GM23338 (cell line): ENCODE results near the gene GMEB2.

ENCODE experiments used
- CREB1 ChIP-seq: fragments of 250-450 bp; sonication (Bioruptor Pico); IDR thresholded peaks from 2 replicates; pipeline ENCODE4 v1.5.0; 2020; ENCODE audit warnings: low read depth, mild to moderate bottlenecking, moderate library complexity
- CTCF ChIP-seq, 2 experiments: fragments of 200-600 bp in 1 of 2; sonication (generic) in 1 of 2; conservative IDR thresholded peaks; 2 replicates each; pipeline versions ENCODE4 v1.5.1 to v1.6.1; 2016 to 2017; ENCODE audit warnings: antibody characterized with exemption in 2 of 2, low read depth in 2 of 2, mild to moderate bottlenecking in 2 of 2, moderate library complexity in 1 of 2
- EZH2 ChIP-seq: fragments of 200-600 bp; sonication (generic); IDR thresholded peaks from one replicate; pipeline ENCODE4 v1.8.0; 2017; ENCODE audit warnings: antibody characterized with exemption, mild to moderate bottlenecking, low read depth; ENCODE audit not compliant: unreplicated experiment
- EZH2phosphoT487 ChIP-seq: fragments of 200-600 bp; sonication (generic); IDR thresholded peaks from one replicate; pipeline ENCODE4 v1.8.1; 2018; ENCODE audit warnings: antibody characterized with exemption; ENCODE audit not compliant: unreplicated experiment
- JUNB ChIP-seq: IDR thresholded peaks from one replicate; pipeline ENCODE4 v1.6.1; 2016; ENCODE audit warnings: antibody characterized with exemption; ENCODE audit not compliant: unreplicated experiment
- NANOG ChIP-seq: IDR thresholded peaks from 2 replicates; pipeline ENCODE4 v1.6.1; 2016; ENCODE audit warnings: antibody characterized with exemption, borderline replicate concordance
- POLR2AphosphoS5 ChIP-seq: IDR thresholded peaks from 2 replicates; pipeline ENCODE4 v1.6.1; 2016; ENCODE audit warnings: antibody characterized with exemption, low read depth
- REST ChIP-seq: IDR thresholded peaks from one replicate; pipeline ENCODE4 v1.6.1; 2018; ENCODE audit warnings: antibody characterized with exemption; ENCODE audit not compliant: unreplicated experiment

DNA sequence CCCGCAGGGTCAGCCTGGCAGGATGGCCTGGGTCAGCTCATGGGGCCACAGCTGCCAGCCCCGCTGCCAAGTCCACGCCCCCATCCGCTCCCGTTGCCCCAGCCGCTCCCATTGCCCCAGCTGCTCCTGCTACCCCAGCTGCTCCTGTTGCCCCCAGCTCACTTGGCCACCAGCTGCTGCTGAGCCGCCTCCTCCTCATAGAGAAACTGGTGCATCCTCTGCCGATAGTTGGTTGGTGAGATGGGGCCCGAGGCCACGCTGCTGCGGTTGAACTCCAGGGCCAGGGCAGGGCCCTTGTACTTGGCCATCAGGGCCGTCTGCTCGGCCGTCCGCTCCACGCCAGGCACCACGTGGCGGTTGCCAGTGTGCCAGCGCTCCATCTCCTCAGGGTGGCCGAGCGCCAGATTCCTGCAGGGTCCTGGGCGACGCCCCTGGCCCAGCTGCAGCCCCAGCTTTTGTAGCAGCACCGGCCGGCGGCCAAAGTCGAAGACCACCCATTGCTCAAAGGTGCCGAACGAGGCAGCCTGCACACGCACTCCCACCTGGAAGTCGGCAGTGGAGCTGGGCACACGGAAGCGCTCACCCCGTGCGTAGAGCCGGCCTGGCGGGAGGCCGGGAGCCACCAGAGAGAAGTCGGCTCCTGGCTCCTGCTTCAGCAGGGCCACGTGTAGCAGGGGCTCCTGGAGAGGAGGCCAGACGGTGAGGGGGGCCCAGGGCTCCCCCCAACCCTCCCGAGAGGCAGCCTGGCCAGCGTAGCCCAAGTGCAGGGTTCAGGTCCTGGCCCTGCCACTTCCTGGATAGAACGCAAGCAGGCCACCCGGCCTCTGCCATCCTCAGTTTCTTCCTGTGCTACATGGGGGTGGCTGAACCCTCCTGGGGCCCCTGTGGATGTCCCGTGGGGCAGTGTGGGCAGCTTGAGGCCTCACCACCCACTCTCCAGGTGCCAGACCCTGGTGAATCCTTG lies 57.6 kb downstream of the GMEB2 start:
- TF ChIP-seq CTCF (conservative IDR thresholded peaks at IDR 0.05; ENCODE audit: low read depth in 2 of 2), result no peak
- no peak for TF ChIP-seq EZH2phosphoT487
- no peak for TF ChIP-seq JUNB
- no peak for TF ChIP-seq EZH2
- TF ChIP-seq REST, result no peak
- TF ChIP-seq CREB1 (CRISPR knock-in tag), result no peak
- no peak for TF ChIP-seq POLR2AphosphoS5
- TF ChIP-seq NANOG, result no peak
